Right ventricle myocardium superior (tissue), 1 donor: Measurements from ENCODE around the gene ZNF880. TPM values are rescaled to one million over a fixed set of nuclear protein-coding genes. Genes with fewer than 3 reads are reported as not detected.

ENCODE experiments used
- total RNA-seq: library from RNA; stranded (reverse); fragmentation: NEBNext Ultra II Directional; extraction: Animal tissue kit (Norgen Biotek cat#: 25700); gene quantifications from one replicate; pipeline ENCODE4 v1.2.1, GENCODE V29; 2021
- donor health status: DM: no; HTN: yes; CAD: no; lungs with severe emphysema.

Gene ZNF880
- total RNA-seq, 1 donor from 2014 or later, result 19.4 TPM

Other genes with a start within 250 kb of the ZNF880 start
- 4.8 TPM for gene ZNF616, start 230.0 kb upstream of the ZNF880 start, total RNA-seq
- gene ZNF836, start 198.3 kb upstream of the ZNF880 start, total RNA-seq, result 7.0 TPM
- 339 TPM for gene PPP2R1A, start 179.9 kb upstream of the ZNF880 start, total RNA-seq
- gene ZNF766, start 100.3 kb upstream of the ZNF880 start, total RNA-seq, result 11.1 TPM
- 15.9 TPM for gene ZNF480, start 72.8 kb upstream of the ZNF880 start, total RNA-seq
- 3.0 TPM for gene ZNF610, start 33.7 kb upstream of the ZNF880 start, total RNA-seq
- 10.8 TPM for gene ZNF528, start 27.9 kb downstream of the ZNF880 start, total RNA-seq
- gene ZNF534, start 59.2 kb downstream of the ZNF880 start, total RNA-seq, result 0.43 TPM
- 2.6 TPM for gene ZNF578, start 83.6 kb downstream of the ZNF880 start, total RNA-seq
- gene ZNF808, start 157.7 kb downstream of the ZNF880 start, total RNA-seq, result 32.6 TPM
- 15.6 TPM for gene ZNF701, start 200.4 kb downstream of the ZNF880 start, total RNA-seq